GM21447 (cell line): ENCODE measurements around the gene SMIM36.
A peak's percentile ranks its signal among the peaks of the same experiment; 100 is the strongest.
"Not testable (repeated sequence)": the region's sequence is repeated elsewhere in the genome, so short reads cannot be mapped to it uniquely, and the experiment has no call there.

ENCODE experiments used
- ATAC-seq: cut with Tn5 transposase; IDR thresholded peaks from one replicate; pipeline ENCODE4 v1.9.1; 2021; ENCODE audit not compliant: unreplicated experiment

Gene SMIM36

DNA sequence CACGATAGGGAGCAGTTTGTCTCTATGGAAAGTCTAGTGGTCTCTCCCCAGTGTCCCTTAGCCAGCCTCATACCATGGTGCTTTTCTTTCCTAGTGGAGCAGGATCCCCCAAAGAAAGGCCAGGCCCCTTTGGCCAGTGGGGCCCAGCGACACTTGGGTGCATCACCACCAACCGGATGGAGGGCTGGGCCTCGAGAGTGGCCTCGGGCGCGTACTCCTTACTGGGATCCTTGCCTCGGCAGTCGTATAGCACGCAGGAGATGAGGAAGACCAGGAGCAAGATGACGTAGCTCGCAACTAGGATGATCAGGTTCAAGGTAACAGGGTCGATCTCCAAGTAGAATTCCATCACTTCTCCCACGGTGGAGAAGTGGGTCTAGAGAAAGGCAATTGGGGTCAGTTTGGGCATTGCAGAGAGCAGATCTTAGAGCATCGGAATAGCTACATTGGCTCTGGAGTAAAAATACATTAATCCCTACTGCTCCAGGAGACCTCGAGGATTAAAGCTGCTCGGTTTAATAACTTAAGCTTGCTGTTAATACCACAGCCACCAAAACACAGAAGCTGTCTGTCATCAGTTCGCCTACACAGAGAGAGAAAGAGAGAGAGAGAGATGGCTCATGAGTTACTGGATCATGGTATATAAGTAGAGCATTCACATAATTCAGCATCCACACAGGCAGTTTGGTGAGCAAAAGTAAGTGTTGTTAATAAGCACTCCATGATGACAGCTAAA is at the start of gene SMIM36:
SMIM36 (minus strand) TSS at position 467 of the 736 bp plus-strand sequence.
- ATAC-seq, result no peak

DNA sequence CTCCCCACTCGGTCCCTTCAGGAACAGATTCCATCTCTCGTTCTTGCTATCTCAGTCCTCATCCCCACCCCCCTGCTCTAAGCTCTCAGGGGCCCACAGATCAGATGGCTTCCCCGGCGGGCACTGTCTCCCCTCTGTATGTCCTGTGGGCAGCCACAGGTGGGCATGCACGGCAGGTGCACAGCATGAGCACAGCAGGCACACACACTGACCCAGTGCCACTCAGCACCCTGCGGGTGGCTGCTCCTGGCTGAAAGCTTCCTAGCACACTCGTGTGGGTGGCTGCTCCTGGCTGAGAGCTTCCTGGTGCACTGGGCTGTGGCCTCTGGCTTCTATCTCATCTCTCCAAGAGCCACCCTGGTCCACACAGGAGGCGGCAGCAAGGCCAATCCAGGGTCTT is 44.5 kb upstream of the SMIM36 start:
- ATAC-seq, result no peak

DNA sequence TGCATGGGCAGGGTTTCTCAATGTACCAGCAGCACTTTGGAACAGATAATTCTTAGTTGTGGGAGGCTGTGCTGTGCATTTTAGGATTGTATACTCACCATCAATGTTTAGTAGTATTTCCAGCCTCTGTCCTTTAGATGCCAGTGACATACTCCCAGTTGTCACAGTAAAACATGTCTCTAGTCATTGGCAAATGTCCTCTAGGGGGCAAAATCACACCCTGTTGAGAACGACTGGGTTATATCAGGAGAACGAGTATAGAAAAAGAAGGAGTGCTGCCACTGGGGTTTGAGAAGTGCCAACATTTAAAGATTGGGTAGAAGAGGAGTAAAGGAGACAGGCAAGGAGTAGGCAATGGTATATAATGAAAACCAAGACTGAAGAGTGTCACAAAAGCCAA is 37.9 kb upstream of the SMIM36 start:
- no peak for ATAC-seq

DNA sequence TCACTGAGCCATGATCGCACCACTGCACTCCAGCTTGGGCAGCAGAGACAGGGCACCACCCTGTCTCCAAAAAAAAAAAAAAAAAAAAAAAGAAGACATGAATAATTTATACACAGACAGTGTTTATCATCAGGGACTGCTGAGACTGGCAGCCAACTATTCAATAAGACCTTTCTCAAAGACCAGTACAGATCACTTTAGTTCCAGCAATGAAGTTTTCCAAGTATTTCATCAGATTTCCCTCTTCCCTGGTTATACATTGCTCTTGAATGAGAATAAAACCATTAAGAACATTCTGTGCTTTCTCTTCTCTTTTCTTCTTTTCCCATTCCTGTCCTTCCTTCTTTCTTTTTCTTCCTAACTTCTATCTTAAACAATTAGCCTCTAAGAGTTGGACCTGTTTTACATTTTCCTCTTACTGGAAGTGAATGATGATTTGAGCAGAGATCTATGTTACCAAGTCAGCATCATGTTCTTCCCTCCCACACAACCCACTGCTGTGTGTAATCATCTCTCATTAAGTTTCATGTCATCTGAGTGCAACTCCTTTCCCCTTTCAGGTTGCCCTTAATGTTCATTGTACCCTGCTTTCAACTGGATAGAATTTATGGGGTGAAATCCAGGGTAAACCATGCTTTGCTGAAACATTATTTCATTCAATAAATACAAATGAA is 35.9 kb upstream of the SMIM36 start:
- no peak for ATAC-seq

DNA sequence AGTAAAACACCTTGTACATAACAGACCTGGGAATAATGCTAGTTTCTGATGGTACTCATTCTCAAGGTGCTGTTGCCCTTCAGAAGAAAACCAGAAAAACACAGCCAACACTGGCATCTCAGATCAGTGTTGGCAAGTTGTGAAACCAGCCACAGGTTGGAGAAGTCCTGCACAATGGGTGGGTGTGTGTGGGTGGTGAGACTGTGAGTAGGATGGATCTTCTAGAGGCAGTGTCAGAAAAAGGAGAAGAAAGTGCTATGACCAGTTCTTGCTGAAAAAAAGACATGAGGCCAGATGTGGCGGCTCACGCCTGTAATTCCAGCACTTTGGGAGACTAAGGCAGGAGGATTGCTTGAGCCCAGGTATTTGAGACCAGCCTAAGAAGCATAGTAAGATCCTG is 35.2 kb upstream of the SMIM36 start:
- ATAC-seq, result no peak

DNA sequence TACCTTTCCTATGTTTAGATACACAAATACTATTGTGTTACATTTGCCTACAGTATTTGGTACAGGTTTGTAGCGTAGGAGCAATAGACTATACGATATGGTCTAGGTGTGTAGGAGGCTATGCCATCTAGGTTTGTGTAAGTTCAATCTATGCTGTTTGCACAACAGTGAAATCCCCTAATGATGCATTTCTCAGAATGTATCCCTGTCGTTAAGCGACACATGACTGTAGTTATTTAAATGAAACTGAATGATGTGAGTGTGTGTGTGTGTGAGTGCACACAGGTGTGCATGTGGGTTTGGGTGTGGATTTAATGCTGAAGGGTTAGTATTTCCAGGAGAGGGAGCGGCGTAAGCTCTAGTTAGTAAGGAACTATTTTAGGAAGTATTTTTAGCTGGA is 34.6 kb upstream of the SMIM36 start:
- ATAC-seq, result no peak

DNA sequence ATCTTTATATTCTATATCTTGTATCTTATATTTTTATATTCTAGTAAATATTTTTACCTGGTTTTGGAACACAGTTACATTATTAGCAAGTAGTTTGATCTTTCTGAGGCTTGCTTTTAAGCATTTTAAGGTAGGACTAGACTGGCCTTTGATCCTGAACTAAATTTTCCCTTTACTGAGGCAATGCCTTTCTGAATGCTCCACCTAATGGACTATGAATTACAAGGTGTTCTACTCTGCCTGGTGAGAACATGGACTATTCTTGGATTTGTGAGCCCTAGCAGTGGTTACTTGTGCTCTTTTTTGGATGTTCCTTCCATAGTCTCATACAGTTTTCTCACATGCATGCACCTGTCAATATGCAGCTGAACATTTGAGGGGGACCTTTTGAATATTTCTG is 32.5 kb upstream of the SMIM36 start:
- ATAC-seq, result no peak

DNA sequence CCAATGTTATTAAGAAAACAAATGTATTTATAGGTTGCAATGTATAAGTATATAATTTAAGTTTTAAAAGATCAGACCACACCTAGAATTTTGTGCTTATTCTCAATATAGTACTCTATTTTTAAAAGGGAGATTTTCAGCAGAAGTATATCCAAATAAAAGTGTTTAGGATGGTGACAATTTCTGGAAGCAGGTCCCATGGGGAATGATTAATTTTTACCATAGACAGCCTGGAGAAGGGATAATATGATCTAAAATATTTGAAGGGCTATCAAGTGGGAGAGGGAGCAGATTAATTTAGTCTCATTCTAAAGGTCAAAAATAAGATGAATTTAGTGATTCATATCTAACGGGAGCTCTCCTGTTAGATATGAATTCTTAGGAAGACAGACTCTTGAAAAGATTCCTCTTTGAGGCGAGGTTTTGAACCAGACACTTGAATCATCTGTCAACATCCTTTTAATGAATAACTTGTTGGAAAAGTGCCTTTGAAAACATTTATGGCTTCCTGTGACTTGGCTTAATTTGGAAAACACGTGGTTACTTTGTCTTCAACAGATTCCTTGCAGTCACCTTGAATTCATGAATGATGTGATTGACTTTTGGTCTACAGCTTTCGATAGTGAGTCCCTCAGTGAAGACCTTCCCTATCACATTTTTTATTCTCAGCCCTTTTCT is 29.3 kb upstream of the SMIM36 start:
- no peak for ATAC-seq

DNA sequence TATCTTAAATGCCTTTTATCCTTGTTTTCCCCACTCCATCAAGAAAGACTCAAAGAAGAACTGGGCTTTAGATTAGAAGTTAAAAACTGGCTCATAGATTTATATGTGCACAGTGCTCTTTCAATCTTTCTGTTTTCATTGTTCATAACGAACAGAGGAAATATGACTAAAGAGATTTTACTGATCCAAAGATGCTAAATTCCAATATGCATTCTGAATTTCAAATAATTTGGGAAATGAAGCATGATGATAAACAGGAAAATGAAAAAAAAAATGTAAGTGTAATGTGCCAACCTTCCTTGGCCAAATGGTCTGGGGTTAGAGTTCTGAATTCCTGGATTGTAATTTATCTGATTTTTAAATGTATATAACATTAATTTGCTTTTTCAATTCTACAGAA is 25.0 kb upstream of the SMIM36 start:
- ATAC-seq, result no peak

DNA sequence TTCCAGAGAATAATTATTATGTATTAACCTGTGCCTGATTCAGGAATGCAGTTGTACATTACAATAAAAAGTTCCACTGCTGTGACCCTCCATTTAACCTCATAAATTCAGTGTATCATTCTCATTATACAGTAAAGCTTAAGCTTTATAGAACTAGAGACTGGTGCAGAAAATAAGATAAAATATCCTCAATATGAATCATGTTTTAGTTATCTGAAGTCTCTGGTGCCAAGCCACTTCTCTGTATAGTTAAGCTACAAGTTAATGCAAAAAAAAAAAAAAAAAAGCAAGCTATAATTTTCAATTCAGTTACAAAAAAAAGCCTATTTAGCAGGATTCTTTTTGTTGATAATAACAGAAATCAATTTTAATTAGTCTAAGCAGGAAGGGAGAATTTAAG is 22.4 kb upstream of the SMIM36 start:
- no peak for ATAC-seq

DNA sequence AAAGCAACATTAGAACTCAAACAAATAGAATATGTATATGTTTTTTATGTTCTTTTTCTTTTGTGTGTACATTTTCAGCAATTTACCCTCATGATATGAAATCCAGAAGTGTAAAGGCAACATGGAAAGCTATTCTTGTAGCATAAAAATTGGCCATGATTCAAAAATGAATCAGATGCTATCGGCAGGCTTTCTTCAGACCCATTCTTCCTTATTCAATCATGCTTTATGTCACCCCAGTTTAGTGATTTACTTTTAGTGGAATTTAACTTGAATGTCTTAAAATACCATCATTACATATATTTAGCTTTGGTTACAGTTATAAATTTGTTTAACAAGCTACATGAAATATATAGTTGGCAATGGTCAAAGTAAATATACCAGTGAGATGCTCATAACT is 21.4 kb upstream of the SMIM36 start:
- no peak for ATAC-seq

DNA sequence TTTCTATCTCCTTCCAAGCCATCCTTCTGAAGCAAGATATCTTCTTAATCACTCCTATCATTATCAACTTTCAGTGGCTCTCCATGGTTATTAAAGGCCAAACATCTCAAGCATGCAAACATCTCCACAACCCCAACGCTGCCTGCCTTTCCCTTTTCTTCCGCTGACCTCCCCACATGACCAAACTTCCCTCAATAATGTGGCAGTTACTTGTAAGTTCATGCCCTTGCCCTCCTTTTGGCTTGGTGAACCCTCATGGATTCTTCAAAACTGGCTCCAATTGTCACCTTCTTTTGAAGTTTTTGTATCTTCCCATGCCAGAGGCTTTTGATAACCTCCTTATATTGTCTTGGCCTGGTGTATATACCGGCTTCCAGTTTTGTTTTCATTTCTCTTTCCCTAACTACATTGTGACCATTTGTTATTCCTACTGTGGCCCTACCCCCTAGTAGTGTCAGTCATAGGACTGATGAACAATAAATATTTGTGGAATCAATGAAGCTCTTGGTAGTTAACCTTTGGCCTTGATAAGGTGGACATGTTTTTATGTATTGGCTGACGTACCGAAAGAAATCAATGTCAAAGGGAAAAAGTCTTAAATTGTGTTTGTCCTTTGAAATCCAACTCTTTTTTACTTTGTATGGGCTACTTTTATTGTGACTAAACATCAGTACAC is 19.9 kb upstream of the SMIM36 start:
- ATAC-seq, result no peak

DNA sequence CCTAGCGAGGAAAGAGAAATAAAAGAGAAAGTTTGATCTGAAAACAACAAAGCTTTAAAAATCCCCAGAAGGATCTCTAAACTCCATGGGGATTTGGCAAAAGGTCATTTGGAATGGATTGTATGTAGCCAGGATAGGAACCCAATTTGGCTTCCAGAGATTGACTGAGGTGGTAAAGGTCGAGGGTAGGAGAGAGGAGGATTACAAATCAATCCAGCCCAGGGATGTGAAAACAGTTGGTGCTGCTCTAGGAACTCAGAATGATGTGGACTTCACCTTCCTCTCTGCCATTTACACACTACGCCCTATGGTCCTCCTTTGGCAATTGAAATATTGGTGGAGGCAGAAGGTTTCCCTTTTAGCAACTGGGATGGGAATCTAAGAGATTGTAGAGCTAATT is 18.8 kb upstream of the SMIM36 start:
- no peak for ATAC-seq

DNA sequence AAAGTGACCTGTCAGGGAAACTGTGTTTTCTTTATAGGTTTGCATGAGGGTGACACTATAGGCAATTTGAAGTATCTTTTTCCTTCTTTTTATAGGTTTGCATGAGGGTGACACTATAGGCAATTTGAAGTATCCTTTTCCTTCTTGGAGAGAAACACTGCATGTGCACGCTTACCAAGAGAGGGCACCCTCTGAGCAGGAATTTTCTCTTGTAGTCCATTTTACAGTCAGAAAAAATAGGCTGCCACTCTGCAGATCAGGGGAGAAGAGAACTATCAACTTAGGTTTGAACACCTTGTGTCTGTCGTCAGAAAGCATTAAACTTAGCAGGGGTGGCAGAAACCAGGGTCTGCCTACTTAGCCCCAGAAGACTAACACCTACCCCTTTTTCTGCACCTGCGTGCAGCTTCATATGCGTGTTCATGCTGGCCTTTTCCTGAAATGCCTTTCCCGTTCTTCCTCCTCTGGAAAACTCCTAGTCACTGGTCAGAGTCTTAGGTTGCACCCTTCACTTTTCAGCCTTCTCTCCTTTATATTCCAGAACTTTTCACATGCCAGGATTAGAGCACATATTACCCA is 16.4 kb upstream of the SMIM36 start:
- no peak for ATAC-seq

DNA sequence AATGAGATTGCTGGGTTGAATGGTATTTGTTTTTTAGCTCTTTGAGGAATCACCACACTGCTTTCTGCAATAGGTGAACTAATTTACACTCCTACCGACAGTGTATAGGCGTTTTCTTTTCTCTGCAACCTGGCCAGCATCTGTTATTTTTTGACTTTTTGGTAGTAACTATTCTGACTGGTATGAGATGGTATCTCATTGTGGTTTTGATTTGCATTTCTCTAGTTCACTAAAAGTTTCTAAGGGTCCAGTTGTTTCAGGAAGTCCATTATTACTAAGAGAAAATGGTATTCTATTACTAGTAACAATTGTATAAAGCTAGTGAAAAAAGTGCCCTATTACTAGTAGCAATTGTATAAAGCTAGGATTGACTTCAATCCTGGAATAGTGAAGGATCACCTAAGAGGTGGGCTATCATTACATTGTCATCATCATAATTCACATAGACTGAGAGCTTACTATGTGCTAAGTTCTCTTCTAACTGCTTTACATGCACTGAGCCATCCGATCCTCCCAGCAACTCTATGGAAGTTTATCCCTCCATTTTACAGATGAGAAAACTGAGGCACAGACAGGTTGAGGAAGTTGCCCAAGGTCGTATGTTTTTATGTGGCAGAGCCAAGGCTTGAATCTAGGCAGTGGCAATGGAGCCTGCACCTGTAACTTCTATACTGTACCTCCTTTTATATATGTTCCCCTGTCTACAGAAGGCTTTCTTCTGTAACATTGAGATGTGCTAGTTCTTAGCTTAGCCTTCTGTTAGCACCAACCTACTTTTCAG is 13.4 kb upstream of the SMIM36 start:
- peak; percentile 62 for ATAC-seq

DNA sequence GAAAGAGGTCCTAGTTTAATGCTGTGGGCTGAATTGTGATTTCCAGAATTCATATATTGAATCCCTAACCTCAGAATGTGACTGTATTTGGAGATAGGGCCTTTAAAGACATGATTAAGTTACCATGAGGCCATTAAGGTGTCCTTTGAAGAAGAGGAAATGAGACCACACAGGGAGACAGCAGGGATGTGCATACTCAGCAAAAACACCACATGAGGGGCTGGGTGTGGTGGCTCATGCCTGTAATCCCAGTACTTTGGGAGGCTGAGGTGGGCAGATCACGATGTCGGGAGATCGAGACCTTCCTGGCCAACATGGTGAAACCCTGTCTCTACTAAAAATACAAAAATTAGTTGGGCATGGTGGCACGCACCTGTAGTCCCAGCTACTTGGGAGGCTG is 11.8 kb upstream of the SMIM36 start:
- ATAC-seq, result not testable (repeated sequence)

DNA sequence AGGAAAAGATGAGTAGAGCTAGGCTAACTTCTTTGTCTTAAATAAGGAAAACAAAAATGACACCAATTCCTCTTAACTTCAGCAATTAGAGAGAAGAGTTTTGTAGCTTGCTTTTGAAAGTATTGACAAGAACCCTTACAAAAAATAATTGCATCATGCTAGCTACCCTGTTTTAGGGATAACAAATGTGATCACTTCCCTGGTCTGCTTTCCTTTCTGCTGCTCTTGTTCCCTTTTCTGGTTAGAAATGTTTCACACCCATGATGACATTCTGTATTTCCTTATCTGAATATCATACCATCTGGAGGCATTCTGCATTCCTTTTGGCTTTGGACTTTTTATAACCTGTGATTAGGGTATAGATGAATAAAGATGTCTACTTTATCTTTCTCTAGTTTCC is 9.9 kb upstream of the SMIM36 start:
- no peak for ATAC-seq

DNA sequence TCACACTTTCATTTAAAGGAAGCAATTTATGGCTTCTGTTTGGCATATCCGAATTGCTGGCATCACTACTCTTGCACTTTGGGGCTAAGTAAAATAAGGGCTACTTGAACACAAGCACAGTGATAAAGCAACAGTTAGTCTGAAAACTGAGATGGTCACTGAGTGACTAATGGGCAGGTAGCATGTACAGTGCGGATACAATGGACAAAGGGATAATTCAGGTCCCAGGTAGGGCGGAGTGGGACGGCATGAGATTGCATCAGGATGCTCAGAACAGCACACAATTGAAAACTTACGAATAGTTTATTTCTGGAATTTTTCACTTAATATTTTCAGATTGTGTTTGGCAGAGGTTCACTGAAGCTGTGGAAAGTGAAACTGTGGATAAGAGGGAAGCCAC is 9.2 kb upstream of the SMIM36 start:
- ATAC-seq, result no peak

DNA sequence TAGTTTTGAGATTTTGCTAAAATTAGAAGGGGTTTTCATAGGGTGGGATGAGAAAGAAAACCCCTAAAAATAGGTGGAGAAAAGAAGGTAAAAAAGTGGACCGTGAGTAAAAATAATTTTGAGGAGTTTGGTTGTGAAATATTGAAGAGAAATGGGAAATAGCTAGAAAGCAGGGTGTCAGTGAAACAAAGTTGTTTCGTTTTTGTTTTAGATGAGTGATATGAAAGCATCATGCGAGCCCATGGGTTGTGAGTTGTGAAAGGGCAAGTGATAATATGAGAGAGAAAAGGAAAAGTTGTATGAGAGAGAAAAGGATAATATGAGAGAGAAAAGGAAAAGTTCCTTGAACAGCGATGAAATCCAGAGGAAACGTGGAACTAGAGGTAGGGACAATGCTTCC is 7.3 kb upstream of the SMIM36 start:
- ATAC-seq, result no peak

DNA sequence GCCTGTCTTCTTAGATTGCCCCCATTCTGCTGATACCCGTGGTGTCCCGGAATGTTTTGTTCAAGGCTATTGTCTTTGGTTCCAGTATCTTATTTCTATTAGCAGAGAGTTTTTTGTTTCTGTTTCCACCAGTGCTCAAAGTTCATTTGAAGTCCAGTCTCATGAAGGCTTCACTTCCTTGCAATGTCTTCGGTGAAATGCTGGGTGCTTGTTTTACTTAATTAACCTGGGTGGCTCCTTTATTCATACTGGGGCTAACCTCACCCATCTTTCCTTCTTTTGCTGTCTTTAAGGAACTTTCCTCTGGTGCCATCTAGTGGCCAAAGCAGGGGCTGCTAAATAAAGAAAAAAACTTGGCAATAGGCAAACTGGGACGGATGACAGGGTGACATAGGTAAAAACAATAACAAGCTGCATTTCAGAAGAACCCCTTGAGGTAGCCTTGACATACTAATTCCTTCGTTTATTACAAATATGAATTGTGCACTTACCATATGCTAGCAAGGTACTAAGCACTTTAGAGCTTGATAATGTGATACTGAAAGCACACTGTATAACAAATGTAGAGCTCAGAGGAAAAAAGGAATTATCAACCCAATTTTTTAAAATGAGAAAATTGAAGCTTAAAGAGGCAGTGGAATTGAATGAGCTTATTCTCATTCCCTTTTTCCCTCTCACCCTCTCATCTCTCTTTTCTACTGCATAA is 2.8 kb upstream of the SMIM36 start:
- ATAC-seq, result peak; percentile 94
